ENCODE data around the gene C10orf67.

The C10orf67 gene

GRCh38 chr10:23158370-23158769 lies 186.2 kb downstream of the C10orf67 start:
- TF ChIP-seq, protein P1, sequence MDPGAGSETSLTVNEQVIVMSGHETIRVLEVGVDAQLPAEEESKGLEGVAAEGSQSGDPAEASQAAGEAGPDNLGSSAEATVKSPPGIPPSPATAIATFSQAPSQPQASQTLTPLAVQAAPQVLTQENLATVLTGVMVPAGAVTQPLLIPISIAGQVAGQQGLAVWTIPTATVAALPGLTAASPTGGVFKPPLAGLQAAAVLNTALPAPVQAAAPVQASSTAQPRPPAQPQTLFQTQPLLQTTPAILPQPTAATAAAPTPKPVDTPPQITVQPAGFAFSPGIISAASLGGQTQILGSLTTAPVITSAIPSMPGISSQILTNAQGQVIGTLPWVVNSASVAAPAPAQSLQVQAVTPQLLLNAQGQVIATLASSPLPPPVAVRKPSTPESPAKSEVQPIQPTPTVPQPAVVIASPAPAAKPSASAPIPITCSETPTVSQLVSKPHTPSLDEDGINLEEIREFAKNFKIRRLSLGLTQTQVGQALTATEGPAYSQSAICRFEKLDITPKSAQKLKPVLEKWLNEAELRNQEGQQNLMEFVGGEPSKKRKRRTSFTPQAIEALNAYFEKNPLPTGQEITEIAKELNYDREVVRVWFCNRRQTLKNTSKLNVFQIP (CRISPR knock-in tag; IDR thresholded peaks at IDR 0.05; ENCODE audit: borderline replicate concordance, low read depth), result no peak
- TF ChIP-seq OSR1 (CRISPR knock-in tag; IDR thresholded peaks at IDR 0.05) (no peak), SNAI2 (CRISPR knock-in tag; IDR thresholded peaks at IDR 0.05) (no peak), TCF4 (CRISPR knock-in tag; IDR thresholded peaks at IDR 0.05; ENCODE audit: borderline replicate concordance) (no peak), ZFP3 (CRISPR knock-in tag; IDR thresholded peaks at IDR 0.05) (no peak), CSDC2 (CRISPR knock-in tag; IDR thresholded peaks at IDR 0.05) (no peak), TOX (CRISPR knock-in tag; IDR thresholded peaks at IDR 0.05; ENCODE audit: borderline replicate concordance) (no peak), ZNF70 (CRISPR knock-in tag; IDR thresholded peaks at IDR 0.05) (no peak), BACH2 (CRISPR knock-in tag; IDR thresholded peaks at IDR 0.05; ENCODE audit: borderline replicate concordance) (no peak)
- TF ChIP-seq, protein P2, sequence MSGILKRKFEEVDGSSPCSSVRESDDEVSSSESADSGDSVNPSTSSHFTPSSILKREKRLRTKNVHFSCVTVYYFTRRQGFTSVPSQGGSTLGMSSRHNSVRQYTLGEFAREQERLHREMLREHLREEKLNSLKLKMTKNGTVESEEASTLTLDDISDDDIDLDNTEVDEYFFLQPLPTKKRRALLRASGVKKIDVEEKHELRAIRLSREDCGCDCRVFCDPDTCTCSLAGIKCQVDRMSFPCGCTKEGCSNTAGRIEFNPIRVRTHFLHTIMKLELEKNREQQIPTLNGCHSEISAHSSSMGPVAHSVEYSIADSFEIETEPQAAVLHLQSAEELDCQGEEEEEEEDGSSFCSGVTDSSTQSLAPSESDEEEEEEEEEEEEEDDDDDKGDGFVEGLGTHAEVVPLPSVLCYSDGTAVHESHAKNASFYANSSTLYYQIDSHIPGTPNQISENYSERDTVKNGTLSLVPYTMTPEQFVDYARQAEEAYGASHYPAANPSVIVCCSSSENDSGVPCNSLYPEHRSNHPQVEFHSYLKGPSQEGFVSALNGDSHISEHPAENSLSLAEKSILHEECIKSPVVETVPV (CRISPR knock-in tag; IDR thresholded peaks at IDR 0.05), result no peak
- peak; percentile 95 for ATAC-seq

DNA sequence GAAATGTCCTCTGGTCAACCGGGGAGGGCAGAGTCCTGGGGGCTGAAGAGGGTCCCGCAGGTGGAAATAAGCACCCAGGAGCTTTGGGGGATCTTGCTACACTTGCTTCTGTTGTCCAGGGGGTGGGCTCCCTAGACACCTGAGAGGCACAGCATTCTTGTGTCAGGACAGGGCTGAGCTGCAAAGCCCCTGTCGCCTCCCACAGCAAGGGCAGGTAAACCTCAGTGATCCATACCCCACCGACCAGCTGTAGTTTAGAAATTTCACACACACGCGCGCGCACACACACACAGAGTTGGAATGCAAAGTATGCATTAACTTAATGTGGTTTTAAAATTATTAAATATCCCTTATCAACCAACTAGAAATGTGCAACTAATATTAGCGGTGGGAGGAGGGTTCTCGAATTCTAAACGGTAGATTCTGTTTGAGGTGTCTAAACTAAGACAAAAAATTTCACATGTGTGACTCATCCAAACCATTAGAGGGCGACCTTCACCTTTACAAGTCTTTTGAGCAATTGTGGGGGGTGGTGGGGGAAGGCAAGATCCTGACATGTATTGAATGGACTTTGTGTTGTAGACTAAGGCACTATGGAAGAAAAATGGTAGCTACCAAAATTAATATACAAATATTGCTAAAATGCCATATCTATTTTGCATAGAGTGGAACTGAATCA lies 186.8 kb downstream of the C10orf67 start:
- no peak for TF ChIP-seq ESRRG (CRISPR knock-in tag; IDR thresholded peaks at IDR 0.05)
- TF ChIP-seq ISL1 (CRISPR knock-in tag; IDR thresholded peaks at IDR 0.05), result no peak
- no peak for TF ChIP-seq GLIS3 (CRISPR knock-in tag; IDR thresholded peaks at IDR 0.05)
- no peak for TF ChIP-seq SNAI2 (CRISPR knock-in tag; IDR thresholded peaks at IDR 0.05)
- no peak for TF ChIP-seq RARB (CRISPR knock-in tag; IDR thresholded peaks at IDR 0.05)
- no peak for TF ChIP-seq PPARA (CRISPR knock-in tag; IDR thresholded peaks at IDR 0.05; ENCODE audit: borderline replicate concordance)
- TF ChIP-seq, protein P3, sequence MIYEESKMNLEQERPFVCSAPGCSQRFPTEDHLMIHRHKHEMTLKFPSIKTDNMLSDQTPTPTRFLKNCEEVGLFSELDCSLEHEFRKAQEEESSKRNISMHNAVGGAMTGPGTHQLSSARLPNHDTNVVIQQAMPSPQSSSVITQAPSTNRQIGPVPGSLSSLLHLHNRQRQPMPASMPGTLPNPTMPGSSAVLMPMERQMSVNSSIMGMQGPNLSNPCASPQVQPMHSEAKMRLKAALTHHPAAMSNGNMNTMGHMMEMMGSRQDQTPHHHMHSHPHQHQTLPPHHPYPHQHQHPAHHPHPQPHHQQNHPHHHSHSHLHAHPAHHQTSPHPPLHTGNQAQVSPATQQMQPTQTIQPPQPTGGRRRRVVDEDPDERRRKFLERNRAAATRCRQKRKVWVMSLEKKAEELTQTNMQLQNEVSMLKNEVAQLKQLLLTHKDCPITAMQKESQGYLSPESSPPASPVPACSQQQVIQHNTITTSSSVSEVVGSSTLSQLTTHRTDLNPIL (CRISPR knock-in tag; IDR thresholded peaks at IDR 0.05; ENCODE audit: low read depth), result no peak
- TF ChIP-seq TSHZ2 (CRISPR knock-in tag; IDR thresholded peaks at IDR 0.05), result no peak
- no peak for TF ChIP-seq OSR1 (CRISPR knock-in tag; IDR thresholded peaks at IDR 0.05)
- TF ChIP-seq, protein P1 (CRISPR knock-in tag; IDR thresholded peaks at IDR 0.05; ENCODE audit: borderline replicate concordance, low read depth), result no peak
- TF ChIP-seq ARNTL (CRISPR knock-in tag; IDR thresholded peaks at IDR 0.05; ENCODE audit: borderline replicate concordance, low read depth), result no peak
- TF ChIP-seq ZNF70 (CRISPR knock-in tag; IDR thresholded peaks at IDR 0.05), result no peak
- no peak for TF ChIP-seq CSDC2 (CRISPR knock-in tag; IDR thresholded peaks at IDR 0.05)
- TF ChIP-seq ZC3H10 (CRISPR knock-in tag; IDR thresholded peaks at IDR 0.05), result no peak
- TF ChIP-seq ZFP30 (CRISPR knock-in tag; IDR thresholded peaks at IDR 0.05), result no peak
- no peak for TF ChIP-seq TCF4 (CRISPR knock-in tag; IDR thresholded peaks at IDR 0.05; ENCODE audit: borderline replicate concordance)
- TF ChIP-seq ZNF8 (CRISPR knock-in tag; IDR thresholded peaks at IDR 0.05), result no peak
- no peak for TF ChIP-seq ZFP3 (CRISPR knock-in tag; IDR thresholded peaks at IDR 0.05)
- TF ChIP-seq, protein P2 (CRISPR knock-in tag; IDR thresholded peaks at IDR 0.05), result no peak
- TF ChIP-seq TOX (CRISPR knock-in tag; IDR thresholded peaks at IDR 0.05; ENCODE audit: borderline replicate concordance), result no peak
- ATAC-seq, result peak; percentile 84
